Measurements from ENCODE around the gene SMOC1. TPM values are rescaled to one million over a fixed set of nuclear protein-coding genes. Genes with fewer than 3 reads are reported as not detected.

The SMOC1 gene
- total and polyA plus RNA-seq, 2 of the 8 experiments (the other 6 are each of a cell fraction or from before 2014, with no cell fraction given): 1.6 to 2.4 TPM

GRCh38 chr14:69896080-69896479 is 16.9 kb downstream of the SMOC1 start:
- no peak overlapping the region for H3K4ac ChIP-seq (replicated peaks; ENCODE audit: insufficient read length, low read depth, low read length)
- no peaks in the 10 kb centered on the region for H3K79me1 ChIP-seq (ENCODE audit: low read depth, low read length)
- ChIA-PET POLR2A (ENCODE audit: partially characterized antibody) (no interaction called here), CTCF (ENCODE audit: partially characterized antibody) (interaction anchor here (0.9 to 4.3 kb wide), 12 partner anchors 15 to 161 kb away, joined by 3 to 14 read pairs (median 4); partner anchors contain the start of gene SMOC1)
- no peak overlapping the region for H3K27ac ChIP-seq (ENCODE audit: low read depth, low read length)
- FAIRE-seq: no peak
- H3K4me3 ChIP-seq (ENCODE audit: extremely low read depth in 1 of 4, insufficient read depth in 2 of 4, low read depth in 3 of 4, low read length in 4 of 4): no peak overlapping the region
- no peak overlapping the region for H2AFZ ChIP-seq (ENCODE audit: low read length)
- H3K56ac ChIP-seq (replicated peaks; ENCODE audit: insufficient read length, low read depth, low read length): no peak overlapping the region
- H3K14ac ChIP-seq (ENCODE audit: insufficient read length): no peak overlapping the region
- H3K27me3 ChIP-seq (replicated peaks in 1 of 4; ENCODE audit: control insufficient read depth in 3 of 4, extremely low read depth in 1 of 4, insufficient read depth in 3 of 4, low read length in 3 of 4): no peaks in the 10 kb centered on the region
- no peak overlapping the region for H4K91ac ChIP-seq (replicated peaks; ENCODE audit: insufficient read length, low read length)
- no peak overlapping the region for H3K4me2 ChIP-seq (ENCODE audit: insufficient read depth in 1 of 2, low read depth in 2 of 2, low read length in 2 of 2)
- peak in 1 of 2 experiments; percentile 22; a peak in 1 of 4 replicates for TF ChIP-seq RAD21 (IDR thresholded peaks at IDR 0.05 in 1 of 2, conservative IDR thresholded peaks at IDR 0.05 in 1 of 2; ENCODE audit: low read depth in 2 of 2, low read length in 2 of 2)
- TF ChIP-seq SIX5 (IDR thresholded peaks at IDR 0.05; ENCODE audit: low read depth, low read length): no peak
- no peak overlapping the region for H3K23ac ChIP-seq (ENCODE audit: insufficient read length)
- no peaks in the 10 kb centered on the region for H3K36me3 ChIP-seq (ENCODE audit: control insufficient read depth in 2 of 4, insufficient read depth in 4 of 4, low read length in 3 of 4)
- H4K8ac ChIP-seq (ENCODE audit: extremely low read depth, insufficient read depth, low read length): no peak overlapping the region
- WGBS, 2 experiments (ENCODE audit: extremely low coverage in 1 of 2, insufficient coverage in 1 of 2, insufficient read length in 1 of 2, insufficient replicate concordance in 2 of 2, low coverage in 1 of 2, low lambda C conversion rate in 2 of 2, missing lambda C conversion rate in 1 of 2): 88% methylated on average over 2 of the region's 2 CpGs; no CpG with 5 or more reads in 1 of the 2 experiments
- DNase-seq (ENCODE audit: low read depth in 1 of 2, low spot score in 2 of 2): peak in 1 of 2 experiments; percentile 4
- H2BK5ac ChIP-seq (ENCODE audit: low read depth, low read length): no peak overlapping the region
- H2AK5ac ChIP-seq (ENCODE audit: low read depth, low read length): no peak overlapping the region
- no peak overlapping the region for H2BK20ac ChIP-seq (ENCODE audit: low read length)
- H4K5ac ChIP-seq (ENCODE audit: insufficient read length, low read depth, low read length): no peak overlapping the region
- no peaks in the 10 kb centered on the region for H3K4me1 ChIP-seq (replicated peaks in 1 of 4; ENCODE audit: control insufficient read depth in 3 of 4, insufficient read depth in 4 of 4, low read length in 3 of 4)
- no peak overlapping the region for H2BK120ac ChIP-seq (replicated peaks; ENCODE audit: low read depth, low read length)
- peaks cover 7% of the 10 kb centered on the region in 2 experiments; a peak in 3 of 4 replicates for H3K9me3 ChIP-seq (ENCODE audit: insufficient read depth in 2 of 2, low read depth in 1 of 2, low read length in 1 of 2)
- H2BK15ac ChIP-seq (ENCODE audit: low read length): no peak overlapping the region
- no peaks in the 10 kb centered on the region for H3K79me2 ChIP-seq (ENCODE audit: control insufficient read depth in 1 of 2, insufficient read depth in 2 of 2, low read length in 2 of 2)
- H4K20me1 ChIP-seq (replicated peaks in 1 of 2; ENCODE audit: control insufficient read depth in 1 of 2, insufficient read depth in 2 of 2, low read length in 2 of 2): no peaks in the 10 kb centered on the region
- no peaks in the 10 kb centered on the region for H3K23me2 ChIP-seq (ENCODE audit: low read depth, low read length)
- H3K9ac ChIP-seq (replicated peaks in 1 of 4; ENCODE audit: extremely low read depth in 1 of 4, low read depth in 3 of 4, low read length in 3 of 4): no peak overlapping the region
- no peak overlapping the region for H2BK12ac ChIP-seq (ENCODE audit: low read depth, low read length)
- no peak overlapping the region for H3K18ac ChIP-seq (ENCODE audit: extremely low read depth, low read length)

Data from H1 (cell line).